Neural crest cell (in vitro differentiated cells): ENCODE data around the gene SRRT. TPM values are rescaled to one million over a fixed set of nuclear protein-coding genes. Genes with fewer than 3 reads are reported as not detected.
A peak's percentile ranks its signal among the peaks of the same experiment; 100 is the strongest.

ENCODE experiments used
- DNase-seq: peaks from one replicate; pipeline ENCODE4 v3.0.0; 2021; ENCODE audit warnings: low read depth, mixed read lengths, low spot score
- H3K27ac Mint-ChIP-seq: one replicate; pipeline ENCODE4 v1.8.0; 2021; ENCODE audit warnings: mild to moderate bottlenecking, mixed read lengths; ENCODE audit not compliant: unreplicated experiment
- H3K27me3 Mint-ChIP-seq: 2 replicates; pipeline ENCODE4 v1.8.0; 2021; ENCODE audit warnings: low read depth, mild to moderate bottlenecking, mixed read lengths
- H3K36me3 Mint-ChIP-seq: 2 replicates; pipeline ENCODE4 v1.8.0; 2021; ENCODE audit warnings: low read depth, mild to moderate bottlenecking, mixed read lengths
- H3K4me1 Mint-ChIP-seq: 2 replicates; pipeline ENCODE4 v1.8.0; 2021; ENCODE audit warnings: mixed read lengths
- H3K4me3 Mint-ChIP-seq: one replicate; pipeline ENCODE4 v1.8.0; 2021; ENCODE audit warnings: mild to moderate bottlenecking, mixed read lengths
- H3K9me3 Mint-ChIP-seq: 2 replicates; pipeline ENCODE4 v1.8.0; 2021; ENCODE audit warnings: mixed read lengths
- CTCF ChIP-seq: fragments of 200-600 bp; sonication (generic); conservative IDR thresholded peaks from 2 replicates; pipeline ENCODE4 v1.5.0; 2021; ENCODE audit warnings: antibody characterized with exemption, mild to moderate bottlenecking
- long read RNA-seq: library from polyadenylated mRNA; unstranded; transcript quantifications from one replicate; pipeline ENCODE4 v2.0.0, GENCODE V29; 2020
- total RNA-seq: library from RNA; stranded (reverse); gene quantifications from 2 replicates; pipeline ENCODE4 v1.2.1, GENCODE V29; 2021

The SRRT gene
- total RNA-seq, result 330 and 356 TPM in 2 replicates
- long read RNA-seq, partial matches to known transcripts, result 16 of 20 reads
- long read RNA-seq, other reads (novel, unspliced or antisense), result 0 of 20 reads

- H3K36me3 Mint-ChIP-seq, result peaks cover 29% of the 10 kb centered on the region
- H3K4me3 Mint-ChIP-seq, result peak within 1 kb of the TSS; percentile 100
Measured at GRCh38 chr7:100874577-100875355, at the start of gene SRRT. SRRT (plus strand) TSS chr7:100875103; CDS start chr7:100875591, 488 bp downstream.

GRCh38 chr7:100825215-100825671 is 49.7 kb upstream of the SRRT start:
- peak overlapping the region; percentile 98 for H3K4me3 Mint-ChIP-seq

More at GRCh38 chr7:100874577-100875355, at the start of gene SRRT:
- H3K27me3 Mint-ChIP-seq, result peaks cover 3% of the 10 kb centered on the region
- peaks cover 48% of the 10 kb centered on the region for H3K4me1 Mint-ChIP-seq
- DNase-seq, result peak; percentile 98
- peak; percentile 55 for TF ChIP-seq CTCF
- no peaks in the 10 kb centered on the region for H3K9me3 Mint-ChIP-seq
- H3K27ac Mint-ChIP-seq, result peak within 1 kb of the TSS; percentile 98

GRCh38 chr7:100825751-100826513 is 49.0 kb upstream of the SRRT start:
- Mint-ChIP-seq H3K36me3 (peaks cover 2% of the 10 kb centered on the region), H3K4me1 (peaks cover 28% of the 10 kb centered on the region), H3K9me3 (no peaks in the 10 kb centered on the region), H3K27ac (peak overlapping the region; percentile 97), H3K4me3 (peak overlapping the region; percentile 98), H3K27me3 (peaks cover 3% of the 10 kb centered on the region)
- TF ChIP-seq CTCF, result peak; percentile 30
- no peak for DNase-seq

More at GRCh38 chr7:100825215-100825671, 49.7 kb upstream of the SRRT start:
- H3K27ac Mint-ChIP-seq, result no peak overlapping the region
- peaks cover 3% of the 10 kb centered on the region for H3K27me3 Mint-ChIP-seq
- TF ChIP-seq CTCF, result no peak
- peaks cover 6% of the 10 kb centered on the region for H3K36me3 Mint-ChIP-seq
- no peak for DNase-seq
- no peaks in the 10 kb centered on the region for H3K9me3 Mint-ChIP-seq
- H3K4me1 Mint-ChIP-seq, result peaks cover 28% of the 10 kb centered on the region

GRCh38 chr7:100826514-100827329 is 48.2 kb upstream of the SRRT start:
- Mint-ChIP-seq H3K4me3 (peak overlapping the region; percentile 98), H3K27ac (peak overlapping the region; percentile 97), H3K36me3 (peaks cover 2% of the 10 kb centered on the region), H3K4me1 (peaks cover 28% of the 10 kb centered on the region), H3K9me3 (no peaks in the 10 kb centered on the region), H3K27me3 (peaks cover 3% of the 10 kb centered on the region)
- DNase-seq, result no peak
- no peak for TF ChIP-seq CTCF
